PC-9 (cell line): ENCODE data around the gene POLG. TPM values are rescaled to one million over a fixed set of nuclear protein-coding genes. Genes with fewer than 3 reads are reported as not detected.

ENCODE experiments used
- BruUV-seq: library from RNA; stranded (reverse); fragments of 400-500 nt; replicated peaks from 2 replicates; lab custom pipeline; 2021; lab: Mats Ljungman, UMichigan
- CTCF ChIA-PET: fragments of 300-600 bp; sonication (Branson Sonifier 250); formaldehyde crosslinking; loops from one replicate; lab custom pipeline; 2022; ENCODE audit warnings: antibody characterized with exemption; lab: Charles Lee
- POLR2A ChIA-PET: fragments of 300-600 bp; sonication (Branson Sonifier 250); formaldehyde crosslinking; loops from one replicate; lab custom pipeline; 2022; ENCODE audit warnings: antibody characterized with exemption; ENCODE audit not compliant: unreplicated experiment; lab: Charles Lee
- DNase-seq, 2 experiments: peaks; one replicate each; pipeline versions ENCODE4 v3.0.0 to v3.0.0-alpha.2; 2015 to 2022; ENCODE audit warnings: mixed read lengths in 1 of 2
- H2AFZ ChIP-seq: fragments of 200-600 bp; sonication (generic); 2 replicates; pipeline ENCODE4 v1.8.1; 2017; ENCODE audit warnings: antibody characterized with exemption
- H3F3A ChIP-seq: fragments of 200-600 bp; sonication (generic); 2 replicates; pipeline ENCODE4 v1.8.1; 2017; ENCODE audit warnings: antibody characterized with exemption, mild to moderate bottlenecking, low read depth; ENCODE audit not compliant: insufficient read depth
- H3K27ac ChIP-seq: fragments of 200-600 bp; sonication (generic); 2 replicates; pipeline ENCODE4 v1.6.1; 2016; ENCODE audit warnings: mixed run types
- H3K27me3 ChIP-seq: fragments of 200-600 bp; sonication (generic); 2 replicates; pipeline ENCODE4 v1.6.1; 2016; ENCODE audit warnings: low read depth, mixed run types; ENCODE audit not compliant: insufficient read depth
- H3K36me3 ChIP-seq: fragments of 200-600 bp; sonication (generic); 2 replicates; pipeline ENCODE4 v1.6.1; 2016; ENCODE audit warnings: low read depth, mixed run types
- H3K4me1 ChIP-seq: fragments of 200-600 bp; sonication (generic); replicated peaks from 2 replicates; pipeline ENCODE4 v1.6.1; 2016; ENCODE audit warnings: mixed run types; ENCODE audit not compliant: insufficient read depth
- H3K4me2 ChIP-seq: fragments of 200-600 bp; sonication (generic); 2 replicates; pipeline ENCODE4 v1.6.1; 2017; ENCODE audit warnings: mixed run types
- H3K4me3 ChIP-seq: fragments of 200-600 bp; sonication (generic); 2 replicates; pipeline ENCODE4 v1.6.1; 2016; ENCODE audit warnings: mixed run types
- H3K79me2 ChIP-seq: fragments of 200-600 bp; sonication (generic); 2 replicates; pipeline ENCODE4 v1.6.1; 2017; ENCODE audit warnings: low read depth, mixed run types
- H3K9me2 ChIP-seq: fragments of 200-600 bp; sonication (generic); 2 replicates; pipeline ENCODE4 v1.8.1; 2017; ENCODE audit warnings: mild to moderate bottlenecking; ENCODE audit not compliant: insufficient read depth
- H3K9me3 ChIP-seq: fragments of 200-600 bp; sonication (generic); 2 replicates; pipeline ENCODE4 v1.8.1; 2016; ENCODE audit warnings: low read depth; ENCODE audit not compliant: insufficient read depth
- H4K20me1 ChIP-seq: fragments of 200-600 bp; sonication (generic); 2 replicates; pipeline ENCODE4 v1.8.1; 2017; ENCODE audit not compliant: insufficient read depth
- EZH2 ChIP-seq: fragments of 200-600 bp; sonication (generic); IDR thresholded peaks from 2 replicates; pipeline ENCODE4 v1.8.0; 2017; ENCODE audit warnings: antibody characterized with exemption, low read depth
- intact Hi-C: fragments of 100-400 bp; cut with micrococcal nuclease; formaldehyde crosslinking; loops from one replicate; pipeline ENCODE4 v1.10.0; 2022; ENCODE audit not compliant: unreplicated experiment
- total RNA-seq: library from RNA; stranded (reverse); gene quantifications from 2 replicates; pipeline ENCODE4 v1.2.3, GENCODE V29; 2021
- TF ChIP-seq, protein P1 (sequence below): fragments of 200-600 bp; sonication (generic); conservative IDR thresholded peaks from 2 replicates; pipeline ENCODE4 v1.6.1; 2017; ENCODE audit warnings: mixed run types, antibody characterized with exemption, mild to moderate bottlenecking, moderate library complexity

POLG gene
- total RNA-seq, 1 experiment from 2014 or later: 43.6 TPM

DNA sequence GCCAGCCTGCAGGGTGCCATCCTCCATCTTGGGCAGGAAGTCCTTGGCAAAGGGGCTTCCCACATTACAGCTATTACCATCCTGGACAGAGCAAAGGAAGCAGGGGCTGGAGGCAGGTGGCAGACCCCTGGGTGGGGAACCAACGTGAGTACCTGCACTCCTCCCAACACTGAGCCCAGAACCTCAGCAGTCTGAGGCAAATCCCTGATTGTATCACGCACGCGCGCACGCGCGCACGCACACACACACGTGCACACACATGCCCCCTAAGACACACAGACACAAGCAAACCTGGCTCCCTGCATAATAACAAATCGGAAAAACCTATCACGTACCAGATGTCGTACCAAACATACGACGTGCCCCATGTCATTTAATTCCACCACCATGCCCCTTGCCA is 11.8 kb downstream of the POLG start:
- no peaks in the 10 kb centered on the region for H3K9me3 ChIP-seq
- H3K27me3 ChIP-seq: no peaks in the 10 kb centered on the region
- TF ChIP-seq, protein P1, sequence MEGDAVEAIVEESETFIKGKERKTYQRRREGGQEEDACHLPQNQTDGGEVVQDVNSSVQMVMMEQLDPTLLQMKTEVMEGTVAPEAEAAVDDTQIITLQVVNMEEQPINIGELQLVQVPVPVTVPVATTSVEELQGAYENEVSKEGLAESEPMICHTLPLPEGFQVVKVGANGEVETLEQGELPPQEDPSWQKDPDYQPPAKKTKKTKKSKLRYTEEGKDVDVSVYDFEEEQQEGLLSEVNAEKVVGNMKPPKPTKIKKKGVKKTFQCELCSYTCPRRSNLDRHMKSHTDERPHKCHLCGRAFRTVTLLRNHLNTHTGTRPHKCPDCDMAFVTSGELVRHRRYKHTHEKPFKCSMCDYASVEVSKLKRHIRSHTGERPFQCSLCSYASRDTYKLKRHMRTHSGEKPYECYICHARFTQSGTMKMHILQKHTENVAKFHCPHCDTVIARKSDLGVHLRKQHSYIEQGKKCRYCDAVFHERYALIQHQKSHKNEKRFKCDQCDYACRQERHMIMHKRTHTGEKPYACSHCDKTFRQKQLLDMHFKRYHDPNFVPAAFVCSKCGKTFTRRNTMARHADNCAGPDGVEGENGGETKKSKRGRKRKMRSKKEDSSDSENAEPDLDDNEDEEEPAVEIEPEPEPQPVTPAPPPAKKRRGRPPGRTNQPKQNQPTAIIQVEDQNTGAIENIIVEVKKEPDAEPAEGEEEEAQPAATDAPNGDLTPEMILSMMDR: no peak
- TF ChIP-seq EZH2: no peak
- H3K27ac ChIP-seq: no peak overlapping the region
- no peak overlapping the region for H3K4me2 ChIP-seq
- no peak for DNase-seq
- H4K20me1 ChIP-seq: peaks cover 16% of the 10 kb centered on the region
- CTCF ChIA-PET: no interaction called here
- peaks cover 22% of the 10 kb centered on the region; the same call in 1 of the 2 replicates for H3K36me3 ChIP-seq
- no peak overlapping the region for H2AFZ ChIP-seq
- H3K4me1 ChIP-seq: no peaks in the 10 kb centered on the region
- POLR2A ChIA-PET: interaction anchor here (0.6 kb wide), 1 partner anchor 70 kb away, joined by 5 read pairs; no protein-coding TSS in a partner anchor
- peaks cover 13% of the 10 kb centered on the region; the same call in 1 of the 2 replicates for H3F3A ChIP-seq
- BruUV-seq: no TSS peak
- H3K4me3 ChIP-seq: no peak overlapping the region
- H3K9me2 ChIP-seq: no peaks in the 10 kb centered on the region
- intact Hi-C loops: no loop called here
- no peaks in the 10 kb centered on the region for H3K79me2 ChIP-seq

DNA sequence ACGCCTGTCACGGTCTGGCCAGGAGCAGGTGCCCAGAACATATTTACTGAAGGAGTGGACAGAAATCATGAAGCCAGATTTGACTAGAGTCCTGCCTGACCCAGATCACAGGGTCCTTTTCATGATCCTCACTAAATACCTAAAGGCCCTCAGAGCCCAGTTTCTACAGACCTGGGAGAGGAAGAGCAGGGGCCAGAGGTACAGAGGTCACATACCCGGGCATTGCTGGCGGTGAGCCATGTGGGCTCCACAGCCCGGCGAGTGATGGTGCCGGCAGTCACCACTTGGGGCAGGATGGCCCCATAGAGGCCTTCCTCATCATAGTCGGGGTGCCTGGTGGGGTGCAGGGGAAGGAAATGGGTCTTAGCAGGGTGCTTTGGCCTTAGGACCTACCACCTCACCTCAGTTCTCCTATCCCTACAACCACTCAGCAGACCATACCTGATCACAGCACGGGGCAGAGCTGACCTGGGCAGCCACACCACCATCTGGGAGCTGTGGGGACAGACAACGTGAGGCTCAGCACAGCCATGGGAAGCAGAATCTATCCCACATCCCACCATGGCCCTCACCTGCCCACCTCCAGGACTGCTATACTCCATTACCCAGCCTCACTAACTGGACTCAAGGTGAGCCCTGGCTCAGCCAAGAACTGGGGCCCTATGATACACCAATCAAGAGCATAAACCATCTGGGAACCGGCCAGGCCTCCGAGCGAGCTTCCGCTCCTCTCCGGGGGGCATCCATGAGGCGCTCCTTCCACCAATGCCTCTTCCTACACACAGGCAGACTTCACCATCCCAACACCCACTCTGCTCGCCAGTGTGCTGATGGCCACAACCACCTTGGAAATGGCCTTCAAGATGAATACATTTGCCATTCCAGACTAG is 12.9 kb downstream of the POLG start:
- TF ChIP-seq, protein P1: no peak
- no peak for TF ChIP-seq EZH2
- CTCF ChIA-PET: no interaction called here
- no TSS peak for BruUV-seq
- Histone ChIP-seq H2AFZ (no peak overlapping the region), H3K4me2 (no peak overlapping the region), H3F3A (peaks cover 18% of the 10 kb centered on the region; the same call in 1 of the 2 replicates), H3K27me3 (no peaks in the 10 kb centered on the region), H3K27ac (no peak overlapping the region), H4K20me1 (peaks cover 10% of the 10 kb centered on the region; the same call in 1 of the 2 replicates), H3K4me1 (no peaks in the 10 kb centered on the region), H3K9me2 (no peaks in the 10 kb centered on the region), H3K9me3 (no peaks in the 10 kb centered on the region), H3K4me3 (no peak overlapping the region), H3K79me2 (no peaks in the 10 kb centered on the region), H3K36me3 (peaks cover 24% of the 10 kb centered on the region)
- intact Hi-C loops: no loop called here
- POLR2A ChIA-PET: interaction anchor here (0.6 kb wide), 1 partner anchor 69 kb away, joined by 5 read pairs; no protein-coding TSS in a partner anchor
- no peak for DNase-seq

DNA sequence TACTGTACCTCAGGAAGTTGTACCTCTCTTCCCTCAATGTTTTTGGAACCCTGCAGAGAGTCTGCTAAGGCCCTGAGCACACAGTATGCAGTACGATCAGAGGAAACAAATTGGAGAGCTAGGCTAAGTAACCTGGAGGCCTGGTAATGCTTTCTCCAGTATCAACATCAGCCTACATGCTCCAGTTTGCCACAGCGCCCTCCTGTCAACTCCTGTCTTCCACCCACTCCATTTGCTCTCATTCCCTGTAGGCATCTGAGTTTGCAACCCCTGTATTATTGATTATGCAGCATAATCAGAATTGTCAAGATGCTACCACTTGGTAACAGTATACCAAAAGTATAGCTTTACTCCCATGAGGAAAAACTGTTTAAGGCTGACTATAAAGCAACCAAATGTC is 14.4 kb downstream of the POLG start:
- H3K4me1 ChIP-seq: no peaks in the 10 kb centered on the region
- peaks cover 23% of the 10 kb centered on the region for H3K36me3 ChIP-seq
- POLR2A ChIA-PET: no interaction called here
- no peak overlapping the region for H3K4me2 ChIP-seq
- H3K9me3 ChIP-seq: no peaks in the 10 kb centered on the region
- DNase-seq: no peak
- TF ChIP-seq EZH2: no peak
- TF ChIP-seq, protein P1: no peak
- intact Hi-C loops: no loop called here
- no peak overlapping the region for H3K27ac ChIP-seq
- no TSS peak for BruUV-seq
- no peaks in the 10 kb centered on the region for H3K27me3 ChIP-seq
- H3K9me2 ChIP-seq: no peaks in the 10 kb centered on the region
- no peaks in the 10 kb centered on the region for H3K79me2 ChIP-seq
- peaks cover 5% of the 10 kb centered on the region; the same call in 1 of the 2 replicates for H4K20me1 ChIP-seq
- H3F3A ChIP-seq: peaks cover 28% of the 10 kb centered on the region; the same call in 1 of the 2 replicates
- H3K4me3 ChIP-seq: no peak overlapping the region
- no peak overlapping the region for H2AFZ ChIP-seq
- CTCF ChIA-PET: no interaction called here
